ENCODE results near the gene TUBB3. TPM values are rescaled to one million over a fixed set of nuclear protein-coding genes. Genes with fewer than 3 reads are reported as not detected.

The TUBB3 gene
- total RNA-seq, 1 experiment from 2014 or later: 164 TPM

DNA sequence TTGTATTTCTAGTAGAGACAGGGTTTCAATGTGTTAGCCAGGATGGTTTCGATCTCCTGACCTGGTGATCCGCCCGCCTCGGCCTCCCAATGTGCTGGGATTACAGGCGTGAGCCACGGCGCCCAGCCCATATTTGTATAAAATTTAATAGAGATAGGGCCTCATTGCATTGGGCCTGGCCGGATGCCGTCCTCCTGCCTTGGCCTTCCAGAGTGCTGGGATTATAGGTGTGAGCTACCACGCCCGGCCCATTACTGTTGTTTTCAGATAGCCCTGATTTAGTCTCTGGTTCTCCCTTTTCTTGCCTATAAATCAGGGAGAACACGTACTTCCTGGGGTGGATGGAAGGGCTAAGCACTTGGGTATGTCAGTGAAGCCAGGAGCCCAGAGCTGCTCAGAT, 28.9 kb downstream of the TUBB3 start:
- Histone ChIP-seq H3K18ac (ENCODE audit: insufficient read length, low read depth, low read length) (no peak overlapping the region), H3K56ac (ENCODE audit: insufficient read length, low read depth, low read length) (no peak overlapping the region), H3K14ac (ENCODE audit: insufficient read depth, low read length) (no peak overlapping the region), H3K23me2 (ENCODE audit: insufficient read length, low read depth, low read length, poor library complexity, severe bottlenecking) (no peaks in the 10 kb centered on the region), H2BK20ac (ENCODE audit: low read depth, low read length, poor library complexity, severe bottlenecking) (no peak overlapping the region), H3K4ac (ENCODE audit: low read depth, low read length) (no peak overlapping the region), H3K79me2 (ENCODE audit: insufficient read depth, low read length) (no peaks in the 10 kb centered on the region), H4K91ac (ENCODE audit: insufficient read length, low read depth, low read length) (no peak overlapping the region), H3K9me3 (ENCODE audit: control insufficient read depth, low read depth, low read length) (no peaks in the 10 kb centered on the region), H3K9ac (ENCODE audit: extremely low read depth, insufficient read length, low read length) (no peak overlapping the region), H2AK5ac (ENCODE audit: insufficient read length, low read length) (no peak overlapping the region), H3K4me2 (ENCODE audit: insufficient read depth, insufficient read length, low read length) (no peak overlapping the region), H2BK120ac (ENCODE audit: low read depth, low read length, poor library complexity, severe bottlenecking) (no peak overlapping the region), H2BK12ac (ENCODE audit: insufficient read length, low read depth, low read length) (no peak overlapping the region), H3T11ph (ENCODE audit: low read length) (no peak overlapping the region), H4K5ac (ENCODE audit: insufficient read length, low read depth, low read length) (no peak overlapping the region), H3K27me3 (ENCODE audit: insufficient read depth, low read length) (peaks cover 4% of the 10 kb centered on the region; the same call in 1 of the 2 replicates), H3K4me1 (ENCODE audit: insufficient read depth, low read length) (no peaks in the 10 kb centered on the region), H2BK15ac (ENCODE audit: low read depth, low read length) (no peak overlapping the region), H4K8ac (replicated peaks; ENCODE audit: insufficient read length, low read depth, low read length) (no peak overlapping the region), H4K20me1 (ENCODE audit: control insufficient read depth, insufficient read depth, insufficient read length) (no peaks in the 10 kb centered on the region), H3K23ac (ENCODE audit: insufficient read length, low read depth, low read length) (no peak overlapping the region), H3K79me1 (ENCODE audit: insufficient read depth, low read depth, low read length, poor library complexity, severe bottlenecking) (no peaks in the 10 kb centered on the region), H3K27ac (ENCODE audit: insufficient read length, low read depth, low read length) (no peak overlapping the region), H2BK5ac (ENCODE audit: insufficient read length, low read length) (no peak overlapping the region), H2AFZ (ENCODE audit: low read length) (no peak overlapping the region)
- Mint-ChIP-seq H3K27ac (no peak overlapping the region), H3K9me3 (peaks cover 0 to 4% of the 10 kb centered on the region in 2 experiments; a peak in 3 of 5 replicates), H3K36me3 (ENCODE audit: insufficient read depth in 1 of 3, low read depth in 3 of 3) (peaks cover 3 to 16% (median 7%) of the 10 kb centered on the region in 3 experiments; a peak in 5 of 7 replicates), H3K4me1 (peaks cover 7 to 15% of the 10 kb centered on the region in 2 experiments), H3K27me3 (ENCODE audit: low read depth) (peaks cover 22% of the 10 kb centered on the region), H3K4me3 (no peak overlapping the region)
- WGBS (ENCODE audit: extremely low coverage, insufficient read length, low lambda C conversion rate): no CpG with 5 or more reads among the region's 12 CpGs
- no peak for DNase-seq
- TF ChIP-seq, protein P1, sequence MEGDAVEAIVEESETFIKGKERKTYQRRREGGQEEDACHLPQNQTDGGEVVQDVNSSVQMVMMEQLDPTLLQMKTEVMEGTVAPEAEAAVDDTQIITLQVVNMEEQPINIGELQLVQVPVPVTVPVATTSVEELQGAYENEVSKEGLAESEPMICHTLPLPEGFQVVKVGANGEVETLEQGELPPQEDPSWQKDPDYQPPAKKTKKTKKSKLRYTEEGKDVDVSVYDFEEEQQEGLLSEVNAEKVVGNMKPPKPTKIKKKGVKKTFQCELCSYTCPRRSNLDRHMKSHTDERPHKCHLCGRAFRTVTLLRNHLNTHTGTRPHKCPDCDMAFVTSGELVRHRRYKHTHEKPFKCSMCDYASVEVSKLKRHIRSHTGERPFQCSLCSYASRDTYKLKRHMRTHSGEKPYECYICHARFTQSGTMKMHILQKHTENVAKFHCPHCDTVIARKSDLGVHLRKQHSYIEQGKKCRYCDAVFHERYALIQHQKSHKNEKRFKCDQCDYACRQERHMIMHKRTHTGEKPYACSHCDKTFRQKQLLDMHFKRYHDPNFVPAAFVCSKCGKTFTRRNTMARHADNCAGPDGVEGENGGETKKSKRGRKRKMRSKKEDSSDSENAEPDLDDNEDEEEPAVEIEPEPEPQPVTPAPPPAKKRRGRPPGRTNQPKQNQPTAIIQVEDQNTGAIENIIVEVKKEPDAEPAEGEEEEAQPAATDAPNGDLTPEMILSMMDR (conservative IDR thresholded peaks at IDR 0.05): no peak
